Measurements from ENCODE around the gene MTMR3.

GRCh38 chr22:29840498-29840897, 42.5 kb upstream of the MTMR3 start:
- TF ChIP-seq, protein P1, sequence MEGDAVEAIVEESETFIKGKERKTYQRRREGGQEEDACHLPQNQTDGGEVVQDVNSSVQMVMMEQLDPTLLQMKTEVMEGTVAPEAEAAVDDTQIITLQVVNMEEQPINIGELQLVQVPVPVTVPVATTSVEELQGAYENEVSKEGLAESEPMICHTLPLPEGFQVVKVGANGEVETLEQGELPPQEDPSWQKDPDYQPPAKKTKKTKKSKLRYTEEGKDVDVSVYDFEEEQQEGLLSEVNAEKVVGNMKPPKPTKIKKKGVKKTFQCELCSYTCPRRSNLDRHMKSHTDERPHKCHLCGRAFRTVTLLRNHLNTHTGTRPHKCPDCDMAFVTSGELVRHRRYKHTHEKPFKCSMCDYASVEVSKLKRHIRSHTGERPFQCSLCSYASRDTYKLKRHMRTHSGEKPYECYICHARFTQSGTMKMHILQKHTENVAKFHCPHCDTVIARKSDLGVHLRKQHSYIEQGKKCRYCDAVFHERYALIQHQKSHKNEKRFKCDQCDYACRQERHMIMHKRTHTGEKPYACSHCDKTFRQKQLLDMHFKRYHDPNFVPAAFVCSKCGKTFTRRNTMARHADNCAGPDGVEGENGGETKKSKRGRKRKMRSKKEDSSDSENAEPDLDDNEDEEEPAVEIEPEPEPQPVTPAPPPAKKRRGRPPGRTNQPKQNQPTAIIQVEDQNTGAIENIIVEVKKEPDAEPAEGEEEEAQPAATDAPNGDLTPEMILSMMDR (IDR thresholded peaks at IDR 0.05): no peak
- no peak for TF ChIP-seq POLR2AphosphoS5 (IDR thresholded peaks at IDR 0.05)
- no peak for TF ChIP-seq POLR2A (IDR thresholded peaks at IDR 0.05)

All from breast epithelium (tissue), 3 donors.